ENCODE data around the gene PIBF1. TPM values are rescaled to one million over a fixed set of nuclear protein-coding genes. Genes with fewer than 3 reads are reported as not detected.
"Not testable (repeated sequence)": the region's sequence is repeated elsewhere in the genome, so short reads cannot be mapped to it uniquely, and the experiment has no call there.

PIBF1 gene
- total RNA-seq, 1 donor from 2014 or later = 44.8 TPM

DNA sequence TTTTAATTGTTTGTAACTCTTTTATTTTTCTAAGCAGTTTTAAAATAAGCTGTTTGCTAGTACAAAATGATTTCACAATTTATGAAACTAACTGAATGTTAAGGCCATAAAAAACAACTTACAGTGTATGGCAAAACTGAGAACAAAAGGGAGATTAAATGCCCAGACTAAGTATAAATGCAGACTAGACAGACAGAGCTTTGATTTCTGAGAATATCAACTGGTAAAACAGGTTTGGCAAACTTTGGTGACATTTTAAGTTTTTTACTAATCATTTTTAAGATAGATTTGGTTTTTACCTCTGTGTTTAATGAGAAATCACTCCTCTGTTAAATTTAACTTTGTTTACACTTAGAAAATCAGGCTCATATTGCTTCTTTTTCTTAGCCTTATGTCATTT, 149.4 kb downstream of the PIBF1 start:
- Histone ChIP-seq H2AFZ (replicated peaks) (no peak overlapping the region), H3K36me3 (peaks cover 5% of the 10 kb centered on the region), H3K9me3 (ENCODE audit: low read depth) (no peaks in the 10 kb centered on the region), H3K9ac (no peak overlapping the region), H3K4me2 (no peak overlapping the region), H4K20me1 (ENCODE audit: low read depth) (no peaks in the 10 kb centered on the region), H3K79me2 (ENCODE audit: low read depth) (no peaks in the 10 kb centered on the region), H3F3A (ENCODE audit: low read depth) (no peaks in the 10 kb centered on the region), H3K4me3 (no peak overlapping the region), H3K27me3 (no peaks in the 10 kb centered on the region), H3K27ac (no peak overlapping the region), H3K4me1 (no peaks in the 10 kb centered on the region)
- DNase-seq (ENCODE audit: low spot score) = no peak
- Mint-ChIP-seq H3K4me3 (no peak overlapping the region), H3K27me3 (ENCODE audit: insufficient read depth, low read depth) (peaks cover 2% of the 10 kb centered on the region), H3K9me3 (no peaks in the 10 kb centered on the region), H3K4me1 (no peaks in the 10 kb centered on the region), H3K36me3 (peaks cover 18% of the 10 kb centered on the region), H3K27ac (no peak overlapping the region)
- no peak for TF ChIP-seq EZH2phosphoT487 (IDR thresholded peaks at IDR 0.05)
- TF ChIP-seq, protein P1, sequence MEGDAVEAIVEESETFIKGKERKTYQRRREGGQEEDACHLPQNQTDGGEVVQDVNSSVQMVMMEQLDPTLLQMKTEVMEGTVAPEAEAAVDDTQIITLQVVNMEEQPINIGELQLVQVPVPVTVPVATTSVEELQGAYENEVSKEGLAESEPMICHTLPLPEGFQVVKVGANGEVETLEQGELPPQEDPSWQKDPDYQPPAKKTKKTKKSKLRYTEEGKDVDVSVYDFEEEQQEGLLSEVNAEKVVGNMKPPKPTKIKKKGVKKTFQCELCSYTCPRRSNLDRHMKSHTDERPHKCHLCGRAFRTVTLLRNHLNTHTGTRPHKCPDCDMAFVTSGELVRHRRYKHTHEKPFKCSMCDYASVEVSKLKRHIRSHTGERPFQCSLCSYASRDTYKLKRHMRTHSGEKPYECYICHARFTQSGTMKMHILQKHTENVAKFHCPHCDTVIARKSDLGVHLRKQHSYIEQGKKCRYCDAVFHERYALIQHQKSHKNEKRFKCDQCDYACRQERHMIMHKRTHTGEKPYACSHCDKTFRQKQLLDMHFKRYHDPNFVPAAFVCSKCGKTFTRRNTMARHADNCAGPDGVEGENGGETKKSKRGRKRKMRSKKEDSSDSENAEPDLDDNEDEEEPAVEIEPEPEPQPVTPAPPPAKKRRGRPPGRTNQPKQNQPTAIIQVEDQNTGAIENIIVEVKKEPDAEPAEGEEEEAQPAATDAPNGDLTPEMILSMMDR (IDR thresholded peaks at IDR 0.05) = no peak
- no peak for TF ChIP-seq EZH2 (IDR thresholded peaks at IDR 0.05)

DNA sequence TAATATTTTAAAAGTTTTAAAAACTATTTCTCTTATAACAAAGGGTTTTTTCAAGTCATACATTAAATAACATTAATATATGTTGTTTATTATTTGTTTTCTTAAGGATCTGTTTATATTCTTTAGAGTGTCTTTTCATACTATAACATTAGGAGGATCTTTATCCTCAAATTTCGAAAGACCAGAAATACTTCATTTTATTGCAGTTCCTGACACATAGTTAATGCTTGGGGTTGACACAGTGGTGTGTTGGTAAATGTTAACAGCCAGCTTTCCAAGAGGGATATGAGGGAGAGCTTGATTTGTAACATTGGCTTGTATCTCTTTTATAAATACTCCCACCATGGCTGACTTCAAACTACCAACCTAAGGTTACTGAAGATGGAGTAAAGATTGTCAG, 150.3 kb downstream of the PIBF1 start:
- no peaks in the 10 kb centered on the region for H3K4me1 Mint-ChIP-seq
- no peaks in the 10 kb centered on the region for H3F3A ChIP-seq (ENCODE audit: low read depth)
- H3K36me3 Mint-ChIP-seq = peaks cover 13% of the 10 kb centered on the region
- H3K9me3 ChIP-seq (ENCODE audit: low read depth) = no peaks in the 10 kb centered on the region
- H2AFZ ChIP-seq (replicated peaks) = no peak overlapping the region
- no peak overlapping the region for H3K4me3 Mint-ChIP-seq
- no peak overlapping the region for H3K9ac ChIP-seq
- peaks cover 2% of the 10 kb centered on the region for H3K27me3 Mint-ChIP-seq (ENCODE audit: insufficient read depth, low read depth)
- no peak for DNase-seq (ENCODE audit: low spot score)
- no peaks in the 10 kb centered on the region for H3K27me3 ChIP-seq
- no peaks in the 10 kb centered on the region for H3K9me3 Mint-ChIP-seq
- no peaks in the 10 kb centered on the region for H3K4me1 ChIP-seq
- no peaks in the 10 kb centered on the region for H4K20me1 ChIP-seq (ENCODE audit: low read depth)
- no peaks in the 10 kb centered on the region for H3K79me2 ChIP-seq (ENCODE audit: low read depth)
- no peak overlapping the region for H3K27ac Mint-ChIP-seq
- H3K4me2 ChIP-seq = no peak overlapping the region
- no peak overlapping the region for H3K27ac ChIP-seq
- TF ChIP-seq, protein P1 (IDR thresholded peaks at IDR 0.05) = no peak
- TF ChIP-seq EZH2phosphoT487 (IDR thresholded peaks at IDR 0.05) (no peak), EZH2 (IDR thresholded peaks at IDR 0.05) (no peak)
- peaks cover 5% of the 10 kb centered on the region for H3K36me3 ChIP-seq
- H3K4me3 ChIP-seq = no peak overlapping the region

GRCh38 chr13:72946267-72946666, 164.3 kb downstream of the PIBF1 start:
- not testable (repeated sequence) for H3K4me2 ChIP-seq; H3K4me3 ChIP-seq; H3F3A ChIP-seq (ENCODE audit: low read depth); H3K4me3 Mint-ChIP-seq; H3K79me2 ChIP-seq (ENCODE audit: low read depth); H3K36me3 ChIP-seq; H3K9ac ChIP-seq; H3K27ac ChIP-seq; H4K20me1 ChIP-seq (ENCODE audit: low read depth); H3K4me1 Mint-ChIP-seq; H3K9me3 Mint-ChIP-seq; H3K27me3 Mint-ChIP-seq (ENCODE audit: insufficient read depth, low read depth); H3K27ac Mint-ChIP-seq; H2AFZ ChIP-seq (replicated peaks); H3K27me3 ChIP-seq; H3K4me1 ChIP-seq; DNase-seq (ENCODE audit: low spot score); H3K9me3 ChIP-seq (ENCODE audit: low read depth)
- peaks cover 21% of the 10 kb centered on the region for H3K36me3 Mint-ChIP-seq

- no peak overlapping the region for H3K4me3 ChIP-seq
- no peak overlapping the region for H2AFZ ChIP-seq (replicated peaks)
- Mint-ChIP-seq H3K27ac (no peak overlapping the region), H3K36me3 (peaks cover 23% of the 10 kb centered on the region), H3K4me1 (no peaks in the 10 kb centered on the region), H3K27me3 (ENCODE audit: insufficient read depth, low read depth) (no peaks in the 10 kb centered on the region), H3K9me3 (peaks cover 2% of the 10 kb centered on the region), H3K4me3 (no peak overlapping the region)
- DNase-seq (ENCODE audit: low spot score) = no peak
- H3K9me3 ChIP-seq (ENCODE audit: low read depth) = no peaks in the 10 kb centered on the region
- H3K36me3 ChIP-seq = no peaks in the 10 kb centered on the region
- H3F3A ChIP-seq (ENCODE audit: low read depth) = no peaks in the 10 kb centered on the region
- H3K4me1 ChIP-seq = no peaks in the 10 kb centered on the region
- no peak for TF ChIP-seq EZH2phosphoT487 (IDR thresholded peaks at IDR 0.05)
- TF ChIP-seq EZH2 (IDR thresholded peaks at IDR 0.05) = no peak
- TF ChIP-seq, protein P1 (IDR thresholded peaks at IDR 0.05) = no peak
- H3K4me2 ChIP-seq = no peak overlapping the region
- H3K79me2 ChIP-seq (ENCODE audit: low read depth) = no peaks in the 10 kb centered on the region
- H4K20me1 ChIP-seq (ENCODE audit: low read depth) = no peaks in the 10 kb centered on the region
- no peak overlapping the region for H3K27ac ChIP-seq
- no peak overlapping the region for H3K9ac ChIP-seq
- no peaks in the 10 kb centered on the region for H3K27me3 ChIP-seq
Measured at GRCh38 chr13:72952529-72953141, 170.7 kb downstream of the PIBF1 start.
